ENCODE measurements around the gene ELK4.

Gene ELK4, protein sequence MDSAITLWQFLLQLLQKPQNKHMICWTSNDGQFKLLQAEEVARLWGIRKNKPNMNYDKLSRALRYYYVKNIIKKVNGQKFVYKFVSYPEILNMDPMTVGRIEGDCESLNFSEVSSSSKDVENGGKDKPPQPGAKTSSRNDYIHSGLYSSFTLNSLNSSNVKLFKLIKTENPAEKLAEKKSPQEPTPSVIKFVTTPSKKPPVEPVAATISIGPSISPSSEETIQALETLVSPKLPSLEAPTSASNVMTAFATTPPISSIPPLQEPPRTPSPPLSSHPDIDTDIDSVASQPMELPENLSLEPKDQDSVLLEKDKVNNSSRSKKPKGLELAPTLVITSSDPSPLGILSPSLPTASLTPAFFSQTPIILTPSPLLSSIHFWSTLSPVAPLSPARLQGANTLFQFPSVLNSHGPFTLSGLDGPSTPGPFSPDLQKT

DNA sequence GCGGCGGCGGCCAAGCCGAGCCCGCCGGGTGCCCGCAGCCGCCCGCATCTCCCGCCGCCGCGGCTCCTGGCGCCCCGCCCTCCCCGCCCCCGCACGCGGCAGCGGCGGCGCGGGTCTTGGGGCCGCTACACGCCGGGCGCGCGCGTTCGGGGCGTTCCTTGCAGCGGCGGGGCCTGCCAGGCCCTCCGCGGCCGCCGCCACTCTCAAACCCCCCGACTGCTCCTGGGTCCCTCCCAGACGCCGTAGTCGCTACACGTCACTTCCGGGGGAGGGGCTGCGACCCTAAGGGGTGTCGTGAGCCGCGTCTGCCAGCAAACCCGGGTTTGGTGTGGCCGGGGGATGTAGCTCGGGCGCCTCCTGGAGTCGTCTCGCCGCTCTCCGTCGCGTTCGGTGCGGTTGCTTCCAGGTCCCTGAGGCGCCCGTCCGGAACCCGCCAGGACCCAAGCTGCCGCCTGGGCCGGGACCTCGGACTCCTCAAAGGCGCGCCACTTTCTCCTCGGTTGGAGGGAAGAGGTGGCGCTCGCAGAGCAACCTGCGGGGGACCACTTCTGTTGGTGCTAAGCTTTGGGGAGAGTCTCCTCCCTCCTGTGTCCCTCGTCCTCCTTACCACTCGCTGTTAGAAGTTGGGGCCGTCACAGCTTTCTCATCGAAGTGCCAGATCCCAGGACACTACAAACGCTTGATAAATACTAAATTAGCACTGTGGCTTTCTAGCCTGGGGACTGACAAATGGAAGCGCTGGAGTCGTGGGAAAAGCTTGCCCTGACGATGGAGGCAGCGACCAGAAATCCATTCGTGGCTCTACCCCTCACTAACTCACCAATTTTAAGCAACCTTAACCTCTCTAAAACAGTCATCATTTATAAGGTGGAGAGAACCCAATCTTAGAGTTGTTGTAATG, at the start of gene ELK4:
ELK4 (minus strand) TSS at position 244 of the 901 bp plus-strand sequence. CDS start 8,129 bp downstream, outside the sequence.
- DNase-seq: peak; percentile 100

- no peak for DNase-seq
Observed at GRCh38 chr1:205681364-205681763, 49.6 kb upstream of the ELK4 start.

- peak; percentile 49 to 55 for DNase-seq
Observed at GRCh38 chr1:205680073-205680851, 48.5 kb upstream of the ELK4 start, which contains the start of gene SLC45A3. TSS of gene SLC45A3 (minus strand) at chr1:205680509. CDS start at chr1:205664656, 15,853 bp downstream.

- no peak for DNase-seq
Observed at GRCh38 chr1:205678286-205679111, 46.7 kb upstream of the ELK4 start.

GRCh38 chr1:205677167-205677566, 45.4 kb upstream of the ELK4 start:
- DNase-seq: no peak

- DNase-seq: no peak
Observed at GRCh38 chr1:205676597-205676996, 44.8 kb upstream of the ELK4 start.

GRCh38 chr1:205676002-205676401, 44.2 kb upstream of the ELK4 start:
- no peak for DNase-seq

DNA sequence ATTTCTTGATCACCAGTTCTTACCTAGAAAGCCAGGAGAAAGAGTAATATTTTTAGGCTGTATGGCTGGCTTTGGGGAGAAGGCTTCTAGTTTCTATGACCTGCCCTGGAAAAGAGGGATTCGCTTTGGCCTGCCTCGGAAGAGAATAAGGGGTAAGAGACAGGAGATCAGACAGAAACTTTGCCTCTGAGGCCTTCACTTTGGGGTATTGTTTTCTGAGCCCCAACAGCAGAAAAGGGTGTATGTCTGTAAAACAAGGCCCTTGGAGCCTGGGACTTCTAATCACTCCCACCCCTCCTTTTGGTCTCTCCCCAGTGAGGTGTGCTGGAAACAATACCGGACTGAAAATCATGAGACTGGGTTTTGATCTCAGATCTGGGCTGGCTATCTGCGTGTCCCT, 43.4 kb upstream of the ELK4 start:
- no peak for DNase-seq

DNA sequence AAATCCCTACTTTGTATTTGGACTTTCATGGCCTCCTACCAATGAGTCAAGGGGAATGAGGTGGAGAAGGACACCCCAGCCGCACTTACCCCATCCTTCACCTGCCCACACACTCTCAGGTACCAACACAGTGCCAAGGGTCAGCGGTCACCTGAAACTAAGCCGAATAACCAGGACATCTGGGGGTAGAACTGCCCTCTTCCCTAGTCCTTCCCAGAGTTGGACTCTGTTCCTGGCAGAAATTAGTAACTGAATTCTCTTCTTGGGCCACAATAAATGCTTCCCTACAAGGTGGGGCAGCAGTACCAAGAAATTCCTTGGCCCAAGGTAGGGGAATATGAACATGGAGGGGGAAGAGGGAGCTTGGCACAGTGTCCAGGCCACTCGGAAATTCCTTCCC, 41.2 kb upstream of the ELK4 start:
- no peak for DNase-seq

DNA sequence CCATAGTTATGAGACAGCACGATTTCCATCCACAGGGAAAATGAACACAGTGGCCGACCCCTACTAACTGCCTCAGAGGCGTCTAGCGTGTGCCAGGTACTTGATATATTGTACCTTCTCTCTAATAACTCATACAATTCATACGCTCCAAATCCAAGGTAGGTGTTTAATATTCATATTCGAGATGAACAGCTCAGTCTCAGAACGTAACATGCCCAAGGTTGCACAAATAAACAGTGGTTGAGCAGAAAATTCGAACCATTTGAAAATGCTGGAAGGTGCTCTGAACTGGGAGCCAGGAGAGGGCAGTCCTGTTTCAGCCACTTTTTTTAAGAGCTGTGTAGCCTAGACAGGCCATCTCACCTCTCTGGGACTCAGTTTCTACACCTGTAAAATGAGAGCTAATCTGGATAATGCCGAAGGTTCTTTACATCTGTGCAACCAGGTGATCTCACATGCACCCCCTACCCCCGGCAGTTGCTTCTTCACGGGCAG, 40.6 kb upstream of the ELK4 start:
- no peak for DNase-seq

GRCh38 chr1:205670611-205671430, 39.0 kb upstream of the ELK4 start:
- DNase-seq: no peak

GRCh38 chr1:205670150-205670446, 38.3 kb upstream of the ELK4 start:
- DNase-seq: no peak

- DNase-seq: no peak
Observed at GRCh38 chr1:205669341-205670149, 37.7 kb upstream of the ELK4 start.

GRCh38 chr1:205668951-205669340, 37.1 kb upstream of the ELK4 start:
- DNase-seq: no peak

DNA sequence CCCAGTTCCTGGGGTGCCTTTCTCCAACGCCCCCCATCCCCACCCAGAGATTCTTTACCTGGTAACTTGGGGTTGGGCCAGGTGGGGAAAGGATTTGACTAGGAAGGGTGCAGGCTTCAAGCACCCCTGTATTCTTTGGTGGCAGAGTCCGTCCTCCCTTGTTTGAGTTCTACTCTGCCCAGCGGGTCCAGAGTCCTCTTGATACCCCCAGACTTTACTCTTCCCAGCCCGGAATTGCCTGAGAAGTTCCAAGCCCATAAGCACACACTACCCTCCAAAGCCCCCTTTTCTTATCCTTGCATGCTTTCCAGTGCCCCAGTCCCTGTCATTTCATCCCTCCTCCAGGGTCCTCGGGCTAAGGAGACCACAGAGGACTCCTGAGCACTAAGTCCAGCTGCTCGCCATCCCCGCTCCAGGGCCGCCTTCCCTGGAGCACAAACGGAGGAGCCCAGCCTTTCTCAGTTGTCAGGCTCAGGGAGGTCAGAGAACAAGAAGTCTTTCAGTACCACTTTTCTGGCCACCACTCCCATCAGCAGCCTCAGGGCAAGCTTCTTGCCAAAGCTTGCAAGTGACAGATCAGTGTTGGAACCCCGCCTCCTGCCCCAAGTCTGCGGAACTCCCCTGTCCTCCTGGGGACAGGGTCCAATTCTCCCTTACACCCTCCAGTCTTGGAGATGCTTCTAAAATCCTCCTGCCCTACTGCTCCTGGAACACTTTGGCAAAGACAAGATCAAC, 36.3 kb upstream of the ELK4 start:
- no peak for DNase-seq

GRCh38 chr1:205666372-205667166, 34.8 kb upstream of the ELK4 start:
- DNase-seq: no peak

DNA sequence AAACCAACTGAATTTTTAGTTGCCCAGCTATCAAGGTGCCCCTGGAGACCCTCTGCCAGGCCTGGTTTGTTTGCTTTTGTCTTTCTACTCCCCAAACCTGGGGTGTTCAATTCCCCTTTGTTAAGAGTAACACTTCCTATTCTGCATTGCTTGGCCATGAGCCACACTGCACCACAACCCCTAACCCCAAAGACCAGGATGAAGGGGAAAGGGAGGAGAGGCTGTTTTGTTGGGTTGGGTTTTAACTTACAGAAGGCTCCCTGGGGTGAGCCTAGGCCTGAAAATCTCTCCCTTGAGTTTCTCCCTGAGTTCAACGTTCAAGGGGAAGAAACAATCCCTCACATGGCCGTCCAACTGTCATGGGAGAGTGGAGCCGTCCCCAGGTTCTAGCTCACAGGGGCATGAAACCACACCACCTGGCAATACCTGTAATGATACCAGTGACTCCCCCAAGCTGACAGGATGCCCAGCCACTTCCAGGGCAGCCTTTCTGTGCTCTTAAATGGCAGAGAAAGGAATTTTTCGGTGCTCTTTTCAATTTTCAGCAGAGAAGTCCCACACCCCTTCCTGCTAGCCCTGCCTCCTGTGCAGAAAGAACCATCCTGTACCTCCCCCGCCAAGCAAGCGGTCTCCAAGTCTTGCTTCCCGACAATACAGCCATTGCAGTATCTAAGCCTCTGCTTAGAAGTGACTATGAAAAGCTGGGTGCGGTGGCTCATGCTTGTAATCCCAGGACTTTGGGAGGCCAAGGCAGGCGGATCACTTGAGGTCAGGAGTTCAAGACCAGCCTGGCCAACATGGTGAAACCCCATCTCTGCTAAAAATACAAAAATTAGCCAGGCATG, 33.6 kb upstream of the ELK4 start:
- no peak for DNase-seq

Measured in stimulated activated CD4-positive, alpha-beta T cell treated with anti-CD3 and anti-CD28 coated beads, Interleukin-4, amount 100 ng/mL, for 4 hours (primary cell).